Suprapubic skin (tissue), 3 donors: ENCODE results near the gene PRKAG2.

Source experiments
- CTCF ChIP-seq, 2 donors: fragments of 200-600 bp in 1 of 2; fragments of 450-650 bp in 1 of 2; sonication (generic) in 1 of 2; IDR thresholded peaks; one replicate each; pipeline ENCODE4 v1.5.1; 2016 to 2019; ENCODE audit warnings: antibody characterized with exemption in 2 of 2, mild to moderate bottlenecking in 1 of 2, moderate library complexity in 1 of 2
- POLR2A ChIP-seq, 2 donors: fragments of 450-650 bp; IDR thresholded peaks; one replicate each; pipeline ENCODE4 v1.6.1; 2017; ENCODE audit warnings: antibody characterized with exemption in 2 of 2, mild to moderate bottlenecking in 2 of 2, moderate library complexity in 2 of 2

- TF ChIP-seq POLR2A (IDR thresholded peaks at IDR 0.05) (peak in 1 of 2 donors; percentile 14), CTCF (IDR thresholded peaks at IDR 0.05) (no peak)
These were observed 695 bp downstream of the PRKAG2 start for GRCh38 chr7:151875942-151876898.
